DOHH2 (cell line): ENCODE measurements around the gene EML1.

Experiments
- EZH2phosphoT487 ChIP-seq: fragments of 200-600 bp; sonication (generic); IDR thresholded peaks from 2 replicates; pipeline ENCODE4 v1.6.1; 2017; ENCODE audit warnings: borderline replicate concordance, mild to moderate bottlenecking, antibody characterized with exemption, low read length, moderate library complexity, mixed read lengths
- TF ChIP-seq, protein P1 (sequence below): fragments of 200-600 bp; sonication (generic); IDR thresholded peaks from one replicate; pipeline ENCODE4 v1.5.1; 2014; ENCODE audit warnings: antibody characterized with exemption, mild to moderate bottlenecking, low read depth, low read length; ENCODE audit not compliant: poor library complexity, severe bottlenecking

- TF ChIP-seq EZH2phosphoT487: no peak
- TF ChIP-seq, protein P1, sequence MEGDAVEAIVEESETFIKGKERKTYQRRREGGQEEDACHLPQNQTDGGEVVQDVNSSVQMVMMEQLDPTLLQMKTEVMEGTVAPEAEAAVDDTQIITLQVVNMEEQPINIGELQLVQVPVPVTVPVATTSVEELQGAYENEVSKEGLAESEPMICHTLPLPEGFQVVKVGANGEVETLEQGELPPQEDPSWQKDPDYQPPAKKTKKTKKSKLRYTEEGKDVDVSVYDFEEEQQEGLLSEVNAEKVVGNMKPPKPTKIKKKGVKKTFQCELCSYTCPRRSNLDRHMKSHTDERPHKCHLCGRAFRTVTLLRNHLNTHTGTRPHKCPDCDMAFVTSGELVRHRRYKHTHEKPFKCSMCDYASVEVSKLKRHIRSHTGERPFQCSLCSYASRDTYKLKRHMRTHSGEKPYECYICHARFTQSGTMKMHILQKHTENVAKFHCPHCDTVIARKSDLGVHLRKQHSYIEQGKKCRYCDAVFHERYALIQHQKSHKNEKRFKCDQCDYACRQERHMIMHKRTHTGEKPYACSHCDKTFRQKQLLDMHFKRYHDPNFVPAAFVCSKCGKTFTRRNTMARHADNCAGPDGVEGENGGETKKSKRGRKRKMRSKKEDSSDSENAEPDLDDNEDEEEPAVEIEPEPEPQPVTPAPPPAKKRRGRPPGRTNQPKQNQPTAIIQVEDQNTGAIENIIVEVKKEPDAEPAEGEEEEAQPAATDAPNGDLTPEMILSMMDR: no peak
Measured at GRCh38 chr14:99769799-99770198, 23.4 kb upstream of the EML1 start.
